Amygdala (tissue), 56 donors: Measurements from ENCODE around the gene MAP7D3.
"Not testable (repeated sequence)": the region's sequence is repeated elsewhere in the genome, so short reads cannot be mapped to it uniquely, and the experiment has no call there.

Experiments used
- DNase-seq, 56 donors: peaks; one replicate each; lab custom pipeline; 2025; lab: John Stamatoyannopoulos, UW

MAP7D3 gene

GRCh38 chrX:136251041-136251991, at the start of gene MAP7D3:
TSS of gene MAP7D3 (minus strand) at chrX:136251400. CDS start at chrX:136251358, 42 bp downstream.
- peak in 39 of 56 donors; percentile 0 to 61 (median 16) for DNase-seq

GRCh38 chrX:136300721-136301120, 49.5 kb upstream of the MAP7D3 start, which contains the start of gene ADGRG4:
TSS of gene ADGRG4 (plus strand) at chrX:136300963. CDS start at chrX:136308778, 7,815 bp downstream.
- not testable (repeated sequence) for DNase-seq

GRCh38 chrX:136295380-136295779, 44.2 kb upstream of the MAP7D3 start:
- DNase-seq = no peak

- DNase-seq = no peak
These were observed 41.5 kb upstream of the MAP7D3 start for GRCh38 chrX:136292656-136293055.

GRCh38 chrX:136291824-136292223, 40.6 kb upstream of the MAP7D3 start:
- no peak for DNase-seq

GRCh38 chrX:136286375-136286774, 35.2 kb upstream of the MAP7D3 start:
- DNase-seq = not testable (repeated sequence)

- no peak for DNase-seq
These were observed 24.4 kb upstream of the MAP7D3 start for GRCh38 chrX:136275553-136275952.

- DNase-seq = no peak
These were observed 22.8 kb upstream of the MAP7D3 start for GRCh38 chrX:136273986-136274385.

- DNase-seq = no peak
These were observed 21.1 kb upstream of the MAP7D3 start for GRCh38 chrX:136272325-136272724.

GRCh38 chrX:136271300-136271699, 20.1 kb upstream of the MAP7D3 start:
- DNase-seq = no peak

GRCh38 chrX:136269921-136270320, 18.7 kb upstream of the MAP7D3 start:
- DNase-seq = no peak

- peak in 21 of 56 donors; percentile 0 to 54 (median 4) for DNase-seq
These were observed 17.1 kb upstream of the MAP7D3 start for GRCh38 chrX:136268051-136269048.

GRCh38 chrX:136266828-136267227, 15.6 kb upstream of the MAP7D3 start:
- no peak for DNase-seq

- DNase-seq = no peak
These were observed 11.7 kb upstream of the MAP7D3 start for GRCh38 chrX:136262812-136263315.

- DNase-seq = no peak
These were observed 11.0 kb upstream of the MAP7D3 start for GRCh38 chrX:136262243-136262642.

GRCh38 chrX:136261321-136261720, 10.1 kb upstream of the MAP7D3 start:
- DNase-seq = no peak

- DNase-seq = peak in 1 of 56 donors; percentile 0
These were observed 9.6 kb upstream of the MAP7D3 start for GRCh38 chrX:136260776-136261175.

- DNase-seq = no peak
These were observed 8.3 kb upstream of the MAP7D3 start for GRCh38 chrX:136259543-136259942.

- DNase-seq = no peak
These were observed 7.8 kb upstream of the MAP7D3 start for GRCh38 chrX:136258951-136259350.

GRCh38 chrX:136256026-136256425, 4.8 kb upstream of the MAP7D3 start:
- DNase-seq = no peak

- no peak for DNase-seq
These were observed 4.3 kb upstream of the MAP7D3 start for GRCh38 chrX:136255541-136255940.
